H1 (cell line): ENCODE results near the gene MGAT4B. TPM values are rescaled to one million over a fixed set of nuclear protein-coding genes. Genes with fewer than 3 reads are reported as not detected.

Experiments used
- NRF1 ChIP-seq: IDR thresholded peaks from 2 replicates; pipeline ENCODE4 v1.6.1; 2011; ENCODE audit warnings: mild to moderate bottlenecking, low read depth, low read length, improper control_type of control experiment
- SIN3A ChIP-seq, 2 experiments: IDR thresholded peaks in 1 of 2; conservative IDR thresholded peaks in 1 of 2; 2 replicates each; pipeline ENCODE4 v1.6.1; 2011 to 2012; ENCODE audit warnings: low read length in 2 of 2, improper control_type of control experiment in 1 of 2, low read depth in 1 of 2, mild to moderate bottlenecking in 1 of 2
- polyA plus RNA-seq, 7 experiments: library from polyadenylated mRNA; depleted of rRNA in 3 of 7; stranded (reverse) in 5 of 7; unstranded in 2 of 7; fragments of >200 nt in 5 of 7; fragments of 200-250 nt in 2 of 7; gene quantifications; 1 replicate in 5 of 7; 2 replicates in 1 of 7; 4 replicates in 1 of 7; pipeline versions ENCODE4 v1.2.1 to v1.2.3, GENCODE V29; 2011 to 2013; ENCODE audit warnings: missing spikeins in 2 of 7, mixed read lengths in 2 of 7
- total RNA-seq: library from RNA; stranded (reverse); fragmentation: NEBNext Ultra II Directional; extraction: Animal tissue kit (Norgen Biotek cat#: 25700); gene quantifications from 2 replicates; pipeline ENCODE4 v1.2.1, GENCODE V29; 2021
- TF ChIP-seq, protein P1 (sequence below): IDR thresholded peaks from 2 replicates; pipeline ENCODE4 v1.6.1; 2011; ENCODE audit warnings: low read length, improper control_type of control experiment
- TF ChIP-seq, protein P2 (sequence below), 3 experiments: IDR thresholded peaks; 1 replicate in 2 of 3; 2 replicates in 1 of 3; pipeline versions ENCODE4 v1.5.1 to v1.6.1; 2011; ENCODE audit warnings: low read length in 3 of 3, mild to moderate bottlenecking in 3 of 3, inconsistent platforms in 2 of 3, low read depth in 1 of 3, moderate library complexity in 1 of 3; ENCODE audit not compliant: insufficient read depth in 1 of 3; ENCODE audit errors: control extremely low read depth in 1 of 3

Gene MGAT4B
- total and polyA plus RNA-seq, 2 of the 8 experiments (the other 6 are each of a cell fraction or from before 2014, with no cell fraction given) = 116 to 128 TPM

DNA sequence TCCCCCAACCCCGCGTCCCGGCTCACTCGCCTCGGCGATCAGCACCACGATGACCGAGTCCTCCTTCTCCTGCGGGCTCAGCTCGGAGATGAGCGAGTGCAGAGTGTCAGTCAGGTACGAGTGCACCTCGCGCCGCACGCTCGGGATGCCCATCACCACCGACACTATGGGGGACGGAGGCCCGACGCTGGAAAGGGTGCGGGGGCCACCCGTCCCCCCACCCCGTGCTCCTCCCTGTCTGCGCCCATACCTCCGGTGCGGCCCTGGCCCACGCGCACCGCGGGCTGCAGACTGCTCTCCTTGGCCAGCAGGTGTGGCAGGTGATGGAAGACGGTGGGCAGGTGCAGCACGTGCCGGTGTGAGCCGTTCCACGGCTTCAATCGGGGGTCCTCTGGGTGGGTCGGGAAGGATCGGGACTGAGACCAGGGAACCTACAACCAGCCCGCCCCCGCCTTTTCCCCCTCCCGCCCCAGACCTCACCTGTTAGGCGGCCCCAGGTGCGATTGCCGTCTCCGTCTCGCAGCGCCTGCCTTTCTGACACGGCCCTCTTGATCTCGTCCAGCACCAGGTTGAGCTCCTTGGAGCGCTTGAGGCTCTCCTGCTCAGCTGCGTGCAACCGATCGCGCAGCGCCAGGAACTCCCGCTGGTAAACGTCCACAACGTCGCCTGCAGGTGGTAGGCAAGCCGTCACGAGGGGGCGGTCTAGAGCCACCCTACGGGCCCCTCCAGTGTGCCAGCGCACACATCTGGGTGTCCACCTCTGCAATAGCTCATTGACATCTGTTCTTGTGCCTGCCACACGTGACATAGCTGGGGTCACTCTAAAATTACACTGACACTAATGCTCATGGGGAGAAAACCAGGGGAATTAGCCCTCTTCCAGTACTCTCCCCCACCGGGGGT lies 5.1 kb downstream of the MGAT4B start (continued):
- TF ChIP-seq, protein P1, sequence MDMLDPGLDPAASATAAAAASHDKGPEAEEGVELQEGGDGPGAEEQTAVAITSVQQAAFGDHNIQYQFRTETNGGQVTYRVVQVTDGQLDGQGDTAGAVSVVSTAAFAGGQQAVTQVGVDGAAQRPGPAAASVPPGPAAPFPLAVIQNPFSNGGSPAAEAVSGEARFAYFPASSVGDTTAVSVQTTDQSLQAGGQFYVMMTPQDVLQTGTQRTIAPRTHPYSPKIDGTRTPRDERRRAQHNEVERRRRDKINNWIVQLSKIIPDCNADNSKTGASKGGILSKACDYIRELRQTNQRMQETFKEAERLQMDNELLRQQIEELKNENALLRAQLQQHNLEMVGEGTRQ = 0 out of 2 replicates have a peak, but pooled peaks have one; percentile 35
- no peak for TF ChIP-seq NRF1
- peak in 1 of 2 experiments; percentile 54; a peak in 1 of 4 replicates for TF ChIP-seq SIN3A (conservative IDR thresholded peaks at IDR 0.05 in 1 of 2, IDR thresholded peaks at IDR 0.05 in 1 of 2; ENCODE audit: low read depth in 1 of 2, low read length in 2 of 2)
- TF ChIP-seq, protein P2, sequence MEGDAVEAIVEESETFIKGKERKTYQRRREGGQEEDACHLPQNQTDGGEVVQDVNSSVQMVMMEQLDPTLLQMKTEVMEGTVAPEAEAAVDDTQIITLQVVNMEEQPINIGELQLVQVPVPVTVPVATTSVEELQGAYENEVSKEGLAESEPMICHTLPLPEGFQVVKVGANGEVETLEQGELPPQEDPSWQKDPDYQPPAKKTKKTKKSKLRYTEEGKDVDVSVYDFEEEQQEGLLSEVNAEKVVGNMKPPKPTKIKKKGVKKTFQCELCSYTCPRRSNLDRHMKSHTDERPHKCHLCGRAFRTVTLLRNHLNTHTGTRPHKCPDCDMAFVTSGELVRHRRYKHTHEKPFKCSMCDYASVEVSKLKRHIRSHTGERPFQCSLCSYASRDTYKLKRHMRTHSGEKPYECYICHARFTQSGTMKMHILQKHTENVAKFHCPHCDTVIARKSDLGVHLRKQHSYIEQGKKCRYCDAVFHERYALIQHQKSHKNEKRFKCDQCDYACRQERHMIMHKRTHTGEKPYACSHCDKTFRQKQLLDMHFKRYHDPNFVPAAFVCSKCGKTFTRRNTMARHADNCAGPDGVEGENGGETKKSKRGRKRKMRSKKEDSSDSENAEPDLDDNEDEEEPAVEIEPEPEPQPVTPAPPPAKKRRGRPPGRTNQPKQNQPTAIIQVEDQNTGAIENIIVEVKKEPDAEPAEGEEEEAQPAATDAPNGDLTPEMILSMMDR (IDR thresholded peaks at IDR 0.05; ENCODE audit: control extremely low read depth in 1 of 3, insufficient read depth in 1 of 3, low read depth in 1 of 3, low read length in 3 of 3) = peak in 2 of 3 experiments; percentile 79 to 90; a peak in 3 of 4 replicates
- TF ChIP-seq, all 59 proteins: peak for 8
